HG03066 (cell line): ENCODE data around the gene BMPER.

Source experiments
- ATAC-seq: cut with Tn5 transposase; IDR thresholded peaks from one replicate; pipeline ENCODE4 v1.9.1; 2021; ENCODE audit warnings: low read depth; ENCODE audit not compliant: unreplicated experiment

Gene BMPER

GRCh38 chr7:34128762-34129161, 223.4 kb downstream of the BMPER start:
- no peak for ATAC-seq

DNA sequence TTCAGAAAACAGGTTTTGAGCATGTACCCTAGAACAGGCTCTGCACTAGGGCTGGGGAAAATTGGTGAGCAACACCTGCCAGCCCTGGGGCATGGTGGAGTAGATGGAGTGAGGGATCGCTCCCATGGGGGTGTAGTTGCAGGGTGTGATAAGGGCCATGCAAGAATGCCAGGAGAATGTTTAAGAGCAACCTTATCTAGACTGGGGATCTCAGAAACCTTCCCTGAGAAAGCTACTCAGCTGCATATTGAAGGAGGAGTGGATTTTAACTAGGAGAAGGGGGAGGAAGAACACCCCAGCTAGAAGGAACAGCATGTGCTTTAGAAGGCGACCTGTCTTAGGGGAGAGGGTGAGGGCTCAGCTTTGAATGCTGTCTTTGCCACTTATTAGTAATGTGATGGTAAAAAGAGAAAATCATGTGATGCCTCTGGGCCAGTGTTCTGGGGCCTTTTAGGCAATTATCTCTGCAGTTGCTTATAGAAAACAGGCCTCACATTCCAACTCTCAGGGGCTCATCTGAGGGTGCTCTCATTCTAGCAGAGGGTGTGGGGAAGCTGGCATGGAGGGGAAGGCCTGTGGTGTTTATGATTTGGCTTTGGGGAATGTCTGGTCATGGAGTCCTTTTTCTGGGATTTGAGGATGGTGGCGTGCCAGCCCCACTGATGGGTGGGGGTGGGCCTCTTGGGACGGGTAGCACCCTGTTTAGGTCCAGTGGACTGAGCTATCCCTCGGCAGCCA, 225.4 kb downstream of the BMPER start:
- ATAC-seq: no peak

DNA sequence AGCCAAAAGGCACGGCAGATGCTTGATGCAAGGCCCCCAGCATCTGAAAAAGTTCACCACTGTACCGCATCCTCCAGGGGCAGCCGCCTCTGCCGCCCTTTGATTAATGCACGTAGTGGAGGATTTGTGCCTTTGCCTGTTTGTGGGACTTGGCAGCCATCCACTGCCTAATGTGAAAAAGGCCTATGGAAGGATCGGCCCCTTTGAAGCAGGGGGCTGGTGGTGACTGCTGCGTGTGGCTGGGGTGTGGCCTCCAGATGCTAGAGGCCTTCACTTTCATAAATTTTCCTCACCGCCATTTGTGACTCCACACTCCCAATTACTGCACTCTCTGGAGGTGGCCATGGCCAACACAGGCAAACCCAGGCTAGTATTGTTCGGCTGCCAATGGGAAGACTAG, 226.0 kb downstream of the BMPER start:
- ATAC-seq: no peak

- ATAC-seq: no peak
These were observed 228.1 kb downstream of the BMPER start for GRCh38 chr7:34133356-34133982.

- no peak for ATAC-seq
These were observed 228.8 kb downstream of the BMPER start for GRCh38 chr7:34133983-34134782.

DNA sequence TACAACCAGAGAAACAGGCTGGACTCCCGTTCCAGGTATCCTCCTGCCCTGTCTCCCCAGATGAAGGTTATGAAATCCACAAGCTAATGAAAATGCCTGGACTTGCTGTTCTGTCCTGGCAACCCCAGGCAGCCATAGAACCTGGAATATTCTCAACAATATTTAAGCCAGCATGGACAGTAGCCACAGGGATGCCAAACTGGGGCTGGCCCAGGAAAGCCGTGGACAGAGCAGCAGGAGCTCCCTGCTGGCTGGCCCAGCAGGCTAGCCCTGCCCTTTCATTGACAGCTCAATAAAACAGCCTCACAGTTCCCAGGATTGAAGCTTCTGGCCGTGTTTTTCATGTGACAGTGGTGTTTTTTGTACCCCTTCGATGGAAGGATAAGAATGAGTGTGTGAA, 230.6 kb downstream of the BMPER start:
- no peak for ATAC-seq

DNA sequence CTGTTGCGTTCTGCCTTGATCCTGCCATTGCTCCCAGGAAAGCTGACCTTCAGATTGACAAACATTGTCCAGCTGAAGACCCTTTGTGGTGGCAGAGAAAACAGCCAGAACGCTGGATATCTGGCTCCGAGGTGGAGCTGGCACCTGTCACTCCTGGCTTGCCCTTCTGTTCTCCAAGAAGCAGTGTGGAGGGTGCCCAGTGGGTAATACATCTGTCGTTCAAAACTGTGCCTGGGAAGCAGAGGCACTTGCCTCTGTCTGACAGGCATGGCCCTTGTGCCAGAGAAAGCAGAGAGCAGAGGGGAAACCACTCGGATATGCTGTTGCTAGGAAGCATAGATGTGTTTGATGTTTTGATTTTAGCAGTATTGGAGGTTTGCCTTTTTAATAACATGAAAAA, 231.4 kb downstream of the BMPER start:
- no peak for ATAC-seq

DNA sequence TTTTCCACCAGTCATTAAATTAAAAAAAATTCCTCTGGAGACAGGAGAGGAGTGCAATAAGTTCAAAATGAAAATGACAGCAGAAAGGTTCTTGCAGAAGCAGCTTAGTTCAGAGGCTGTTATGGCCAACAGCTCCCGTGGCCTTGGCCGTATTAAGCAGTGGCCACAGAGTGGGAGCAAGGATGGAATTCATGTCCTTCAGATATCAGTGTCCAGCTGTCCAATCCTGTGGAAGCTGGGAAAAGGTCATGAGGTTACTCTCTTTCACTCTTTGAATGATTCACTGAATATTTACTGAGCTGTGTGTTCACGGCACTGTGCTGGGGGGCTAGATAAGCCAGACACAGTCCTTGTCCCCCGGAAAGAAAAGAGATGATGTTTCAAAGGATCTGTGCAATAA, 231.8 kb downstream of the BMPER start:
- ATAC-seq: no peak

DNA sequence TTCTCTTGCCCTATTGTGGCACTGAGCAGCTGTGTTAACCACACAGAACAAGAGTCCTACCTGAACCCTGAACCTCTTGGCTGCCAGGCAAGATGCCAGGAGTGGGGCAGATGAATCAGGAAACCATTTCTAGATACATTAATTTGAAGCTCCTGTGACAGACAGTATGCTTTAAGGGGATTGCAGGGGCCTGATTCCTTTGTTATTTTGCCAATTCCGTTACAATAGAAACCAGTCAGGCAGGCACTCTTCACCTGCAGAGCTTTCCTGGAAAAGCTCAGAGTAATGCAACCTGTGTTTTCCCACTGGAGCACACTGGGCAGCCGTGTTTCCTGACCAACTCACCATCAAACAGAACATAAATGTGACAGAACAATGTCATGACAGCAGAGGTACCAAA, 233.1 kb downstream of the BMPER start:
- ATAC-seq: no peak

DNA sequence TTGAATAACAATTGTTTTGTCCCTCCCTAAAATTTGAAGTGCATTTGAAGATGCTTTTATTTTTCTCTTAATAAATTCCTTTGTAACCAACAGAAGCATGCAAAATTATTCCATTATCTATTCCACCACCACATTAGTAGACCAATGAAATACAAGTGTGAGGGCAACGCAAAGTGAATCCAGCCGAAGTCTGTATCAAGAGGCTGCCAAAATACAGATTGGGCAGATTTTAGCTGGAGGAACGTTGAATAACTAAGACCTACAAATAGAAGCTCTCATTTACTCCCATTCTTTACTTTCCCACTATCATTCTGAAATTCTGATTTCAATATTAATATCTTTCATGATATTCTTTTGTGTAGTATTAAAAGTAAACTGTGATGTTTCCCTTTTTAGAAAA, 233.7 kb downstream of the BMPER start:
- ATAC-seq: no peak

DNA sequence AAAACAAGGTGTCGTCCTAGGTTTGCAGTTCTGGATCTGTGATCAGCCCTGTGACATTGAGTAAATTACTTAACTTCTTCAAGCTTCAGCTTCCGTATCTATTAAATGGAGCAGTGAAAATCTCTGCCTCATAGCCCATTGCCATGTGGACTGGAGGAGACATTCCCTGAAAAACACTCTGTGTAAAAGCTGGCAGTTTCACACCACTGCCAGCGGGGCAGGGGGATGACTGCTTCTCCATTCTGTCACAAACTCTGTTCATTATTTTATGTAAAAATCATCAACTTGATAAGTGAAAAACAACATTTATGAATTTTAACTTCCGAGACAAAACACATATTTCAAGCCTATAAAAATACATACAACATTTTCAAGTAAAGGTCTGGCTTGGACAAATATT, 234.7 kb downstream of the BMPER start:
- no peak for ATAC-seq

GRCh38 chr7:34143402-34143801, 238.1 kb downstream of the BMPER start:
- ATAC-seq: no peak

DNA sequence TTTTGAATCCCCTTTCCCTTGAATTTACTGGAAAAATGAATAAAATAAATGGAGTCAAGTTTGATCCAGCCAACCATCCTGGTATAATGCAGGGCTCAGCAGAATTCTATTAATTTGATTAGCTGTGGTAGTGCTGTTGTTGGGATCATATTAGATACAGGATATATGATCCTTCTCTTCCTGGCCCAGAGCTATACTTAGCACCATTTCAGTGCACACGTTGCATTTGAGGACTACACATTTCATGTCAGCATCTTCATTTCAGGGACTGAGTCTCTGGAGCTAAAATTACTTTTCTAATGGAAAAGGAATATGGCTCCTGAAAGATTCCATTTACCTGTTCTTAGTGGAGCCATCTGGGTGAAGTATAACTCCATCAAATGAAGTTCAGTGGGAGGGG, 240.3 kb downstream of the BMPER start:
- no peak for ATAC-seq

DNA sequence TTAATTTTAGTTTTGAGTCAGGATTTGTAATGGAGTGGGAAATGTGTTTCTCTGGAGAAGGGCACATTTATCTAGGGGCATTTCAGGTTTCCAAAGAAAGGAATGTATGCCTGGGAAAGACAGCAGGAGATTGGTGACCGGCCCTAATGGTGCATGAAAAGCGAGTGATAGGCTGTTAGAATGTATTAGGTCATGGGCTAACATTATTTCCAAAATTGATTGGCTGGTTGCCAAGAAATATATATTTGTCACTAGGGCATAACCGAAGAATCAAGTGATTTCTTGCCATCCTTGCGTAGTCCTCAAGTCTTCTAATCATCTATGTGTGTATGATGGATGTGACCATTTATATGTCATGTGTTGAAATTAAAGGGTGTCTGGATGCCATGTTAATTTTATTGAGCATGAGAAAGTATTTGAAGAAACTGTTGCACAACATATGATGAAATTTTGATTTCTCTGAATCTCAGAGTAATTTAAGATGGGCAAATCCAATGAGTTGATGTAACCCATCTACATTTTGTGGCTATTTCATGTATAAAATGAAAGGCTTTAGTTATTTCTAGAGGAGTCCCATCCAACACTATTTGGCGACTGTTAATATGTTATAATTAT, 248.4 kb downstream of the BMPER start:
- no peak for ATAC-seq

DNA sequence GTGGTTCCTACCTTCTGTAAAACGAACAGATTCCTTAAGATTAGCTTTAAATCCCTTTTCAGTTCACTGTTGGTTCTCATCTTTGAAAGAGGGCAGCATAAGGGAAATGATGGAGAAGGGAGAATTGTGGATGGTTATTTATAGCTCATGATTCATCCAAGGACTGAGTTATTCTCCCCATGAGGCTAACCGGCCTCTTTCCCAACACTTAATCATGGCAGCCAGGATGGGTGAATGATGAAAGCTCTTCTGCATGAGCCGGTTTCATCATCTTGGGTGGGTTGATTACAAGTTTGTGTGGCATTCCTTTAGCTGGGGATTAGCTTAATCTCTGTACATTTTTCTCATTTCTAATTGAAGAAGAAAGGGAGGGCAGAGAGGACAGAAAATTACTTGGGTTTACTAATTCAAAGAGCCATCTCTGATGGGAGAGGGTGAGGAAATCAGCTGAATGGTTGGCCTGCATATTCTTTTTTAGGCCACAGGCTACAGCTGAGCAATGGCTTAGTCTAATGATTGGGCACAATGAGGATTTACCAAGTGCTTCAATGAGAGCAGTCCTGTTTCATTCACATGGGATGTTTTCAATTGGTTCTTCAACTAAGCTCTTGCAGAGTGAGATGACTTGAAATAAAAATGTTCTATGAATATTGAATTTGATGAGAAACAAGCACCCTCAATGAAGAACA, 250.0 kb downstream of the BMPER start:
- no peak for ATAC-seq

DNA sequence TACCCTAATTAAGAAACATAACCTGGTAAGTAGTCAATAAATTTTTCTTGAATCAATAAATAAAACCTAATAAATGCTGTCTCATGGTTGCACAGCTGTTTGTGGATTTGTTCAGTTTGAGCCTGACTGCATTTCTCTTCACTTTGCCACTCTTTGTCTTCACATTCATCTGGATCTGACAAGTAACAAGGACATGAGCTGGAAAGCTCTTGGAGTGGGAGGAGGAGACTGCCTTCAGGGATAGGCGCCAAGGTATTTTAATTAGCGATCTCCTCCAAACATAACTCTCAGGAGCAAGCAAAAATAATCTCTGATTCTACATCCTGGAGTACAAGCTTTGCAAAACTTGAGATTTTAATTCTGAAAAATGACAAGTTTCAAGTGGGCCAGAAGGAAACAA, 251.0 kb downstream of the BMPER start:
- ATAC-seq: no peak

- ATAC-seq: no peak
These were observed 251.8 kb downstream of the BMPER start for GRCh38 chr7:34157137-34157536.

DNA sequence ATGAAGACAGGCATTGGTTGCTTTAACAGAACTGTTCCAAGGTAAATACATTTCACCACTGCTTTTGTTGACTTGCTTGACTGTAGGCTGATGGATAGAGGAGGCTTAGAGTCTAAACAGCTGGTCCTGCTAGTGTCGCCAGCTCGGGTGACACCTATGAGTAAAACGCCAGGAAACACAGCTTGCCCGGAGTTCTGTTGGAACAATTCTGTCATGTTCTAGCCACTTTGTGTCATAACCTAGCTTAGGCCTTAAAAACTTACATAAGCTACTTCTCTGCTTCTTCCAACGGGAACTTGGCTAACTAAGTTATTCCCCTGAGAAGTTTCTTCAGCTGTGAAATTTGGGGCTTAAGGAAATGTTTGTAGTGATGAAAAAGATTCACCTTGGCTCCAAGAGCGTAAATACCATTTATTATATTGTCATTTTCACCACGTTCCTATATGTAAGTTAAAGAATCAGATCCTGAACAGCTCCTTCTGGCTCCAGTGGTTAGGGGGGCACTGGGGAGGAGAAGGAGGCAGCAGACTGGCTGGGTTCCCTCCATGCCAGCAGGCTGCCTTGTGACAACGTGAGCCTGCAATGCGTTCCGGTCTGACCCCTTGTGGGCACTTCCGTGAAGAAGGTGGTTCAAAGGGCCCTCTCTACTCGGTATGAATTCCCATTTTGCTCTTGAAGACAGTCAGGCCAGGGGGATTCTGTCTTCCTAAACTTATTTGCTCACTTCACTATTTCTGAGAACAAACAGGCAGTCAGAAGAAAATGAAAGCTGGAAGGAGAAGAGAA, 253.2 kb downstream of the BMPER start:
- ATAC-seq: no peak

- ATAC-seq: no peak
These were observed 255.0 kb downstream of the BMPER start for GRCh38 chr7:34160261-34160752.
